Sigmoid colon (tissue), 4 donors: ENCODE data around the gene ADARB2.

Source experiments
- CTCF ChIP-seq, 4 experiments: fragments of 450-650 bp in 3 of 4; fragments of 200-600 bp in 1 of 4; IDR thresholded peaks; one replicate each; pipeline ENCODE4 v1.5.1; 2016 to 2019; ENCODE audit warnings: antibody characterized with exemption in 4 of 4, mild to moderate bottlenecking in 3 of 4, moderate library complexity in 2 of 4
- POLR2A ChIP-seq, 2 donors: fragments of 450-650 bp; IDR thresholded peaks; one replicate each; pipeline ENCODE4 v1.6.1; 2016; ENCODE audit warnings: antibody characterized with exemption in 2 of 2, mild to moderate bottlenecking in 2 of 2, moderate library complexity in 2 of 2
- POLR2AphosphoS5 ChIP-seq, 4 donors: sonication (generic); formaldehyde crosslinking; IDR thresholded peaks; one replicate each; pipeline ENCODE4 v1.6.1; 2017; ENCODE audit warnings: antibody characterized with exemption in 4 of 4

GRCh38 chr10:1425879-1426278 lies 311.4 kb downstream of the ADARB2 start:
- TF ChIP-seq CTCF (IDR thresholded peaks at IDR 0.05), result no peak
- TF ChIP-seq POLR2A (IDR thresholded peaks at IDR 0.05), result no peak
- no peak for TF ChIP-seq POLR2AphosphoS5 (IDR thresholded peaks at IDR 0.05)
